ENCODE results near the gene NCBP2L.
"Not testable (repeated sequence)": the region's sequence is repeated elsewhere in the genome, so short reads cannot be mapped to it uniquely, and the experiment has no call there.

The NCBP2L gene

GRCh38 chrX:107753187-107753586 lies 24.3 kb upstream of the NCBP2L start:
- DNase-seq = no peak

GRCh38 chrX:107755721-107756120 lies 21.8 kb upstream of the NCBP2L start:
- DNase-seq = no peak

GRCh38 chrX:107758231-107758766 lies 19.2 kb upstream of the NCBP2L start:
- no peak for DNase-seq

GRCh38 chrX:107760304-107761077 lies 17.0 kb upstream of the NCBP2L start:
- no peak for DNase-seq

GRCh38 chrX:107763647-107764046 lies 13.9 kb upstream of the NCBP2L start:
- DNase-seq = no peak

- DNase-seq = no peak
These were observed 12.5 kb upstream of the NCBP2L start for GRCh38 chrX:107764845-107765608.

GRCh38 chrX:107766470-107767150 lies 10.9 kb upstream of the NCBP2L start:
- no peak for DNase-seq

GRCh38 chrX:107768051-107768450 lies 9.5 kb upstream of the NCBP2L start:
- DNase-seq = no peak

GRCh38 chrX:107769581-107770317 lies 7.8 kb upstream of the NCBP2L start:
- no peak for DNase-seq

GRCh38 chrX:107773206-107773605 lies 4.3 kb upstream of the NCBP2L start:
- no peak for DNase-seq

GRCh38 chrX:107773906-107774435 lies 3.6 kb upstream of the NCBP2L start:
- DNase-seq = no peak

- no peak for DNase-seq
These were observed 2.4 kb upstream of the NCBP2L start for GRCh38 chrX:107775000-107775733.

- DNase-seq = peak; percentile 15
These were observed 1.6 kb upstream of the NCBP2L start, which contains the start of gene TSC22D3 for GRCh38 chrX:107775734-107776511. Gene TSC22D3 (minus strand): TSS chrX:107775787. CDS start chrX:107775419, 368 bp downstream.

- peak; percentile 64 for DNase-seq
These were observed 641 bp upstream of the NCBP2L start for GRCh38 chrX:107776649-107777535.

- DNase-seq = no peak
These were observed 3.0 kb downstream of the NCBP2L start for GRCh38 chrX:107780525-107780924.

- no peak for DNase-seq
These were observed 10.3 kb downstream of the NCBP2L start for GRCh38 chrX:107787827-107788226.

- DNase-seq = no peak
These were observed 26.9 kb downstream of the NCBP2L start for GRCh38 chrX:107804427-107804826.

GRCh38 chrX:107805179-107805578 lies 27.6 kb downstream of the NCBP2L start:
- no peak for DNase-seq

- not testable (repeated sequence) for DNase-seq
These were observed 32.5 kb downstream of the NCBP2L start for GRCh38 chrX:107810053-107810452.
